MM.1S (cell line): Measurements from ENCODE around the gene GARS1.

ENCODE experiments used
- EZH2 ChIP-seq: fragments of 300-600 bp; sonication (generic); optimal IDR thresholded peaks from 2 replicates; pipeline ENCODE3; 2017; ENCODE audit warnings: low read depth, mild to moderate bottlenecking, antibody characterized with exemption, low read length, mixed read lengths
- EZH2phosphoT487 ChIP-seq: fragments of 300-600 bp; sonication (generic); IDR thresholded peaks from 2 replicates; pipeline ENCODE4 v1.6.1; 2018; ENCODE audit warnings: antibody characterized with exemption, low read length
- TF ChIP-seq, protein P1 (sequence below): fragments of 300-600 bp; sonication (generic); IDR thresholded peaks from 2 replicates; pipeline ENCODE4 v1.5.1; 2016; ENCODE audit warnings: antibody characterized with exemption, low read length, mixed read lengths

DNA sequence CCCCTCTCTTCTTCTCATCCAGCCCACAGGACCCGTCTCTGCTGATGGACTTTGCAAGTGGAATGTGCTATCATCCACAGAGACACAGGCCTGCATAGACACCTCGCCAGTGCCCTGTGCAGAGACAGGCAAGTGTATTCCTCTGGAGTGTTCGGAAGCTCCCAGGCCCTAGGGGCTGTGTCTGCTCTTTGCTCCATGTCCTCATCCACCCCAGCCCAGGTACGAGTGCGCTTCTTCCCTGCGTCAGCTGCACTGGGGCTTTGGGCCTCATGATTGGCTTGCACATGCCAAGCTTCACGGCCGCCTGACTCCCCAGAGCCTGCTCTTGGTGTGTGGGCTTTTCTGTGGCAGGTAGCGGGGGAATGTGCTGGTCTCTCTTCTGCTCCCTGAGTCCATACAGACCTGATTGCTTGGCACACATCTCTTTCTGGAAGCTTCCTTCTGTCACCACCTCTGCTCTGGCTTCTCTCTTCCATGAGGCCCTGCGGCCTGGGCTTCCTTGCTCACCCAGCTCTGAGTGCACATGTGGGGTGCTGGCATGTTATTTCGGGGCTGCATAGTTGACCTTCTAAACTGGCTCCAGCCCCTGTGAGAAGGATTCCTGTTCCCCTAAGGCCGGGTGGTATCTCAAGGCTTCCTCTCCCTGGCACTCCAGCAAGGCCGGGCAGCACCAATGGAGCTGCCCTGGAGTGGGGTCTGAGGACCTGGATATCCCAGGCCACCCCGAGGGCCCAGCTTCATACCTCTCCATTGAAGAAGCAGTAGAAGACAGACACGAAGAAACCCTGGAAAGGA, 59.8 kb downstream of the GARS1 start:
- TF ChIP-seq EZH2 = no peak
- TF ChIP-seq, protein P1, sequence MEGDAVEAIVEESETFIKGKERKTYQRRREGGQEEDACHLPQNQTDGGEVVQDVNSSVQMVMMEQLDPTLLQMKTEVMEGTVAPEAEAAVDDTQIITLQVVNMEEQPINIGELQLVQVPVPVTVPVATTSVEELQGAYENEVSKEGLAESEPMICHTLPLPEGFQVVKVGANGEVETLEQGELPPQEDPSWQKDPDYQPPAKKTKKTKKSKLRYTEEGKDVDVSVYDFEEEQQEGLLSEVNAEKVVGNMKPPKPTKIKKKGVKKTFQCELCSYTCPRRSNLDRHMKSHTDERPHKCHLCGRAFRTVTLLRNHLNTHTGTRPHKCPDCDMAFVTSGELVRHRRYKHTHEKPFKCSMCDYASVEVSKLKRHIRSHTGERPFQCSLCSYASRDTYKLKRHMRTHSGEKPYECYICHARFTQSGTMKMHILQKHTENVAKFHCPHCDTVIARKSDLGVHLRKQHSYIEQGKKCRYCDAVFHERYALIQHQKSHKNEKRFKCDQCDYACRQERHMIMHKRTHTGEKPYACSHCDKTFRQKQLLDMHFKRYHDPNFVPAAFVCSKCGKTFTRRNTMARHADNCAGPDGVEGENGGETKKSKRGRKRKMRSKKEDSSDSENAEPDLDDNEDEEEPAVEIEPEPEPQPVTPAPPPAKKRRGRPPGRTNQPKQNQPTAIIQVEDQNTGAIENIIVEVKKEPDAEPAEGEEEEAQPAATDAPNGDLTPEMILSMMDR = no peak
- TF ChIP-seq EZH2phosphoT487 = no peak
